DND-41 (cell line): ENCODE results near the gene ZFPL1.

Experiments
- CTCF ChIP-seq: IDR thresholded peaks from 2 replicates; pipeline ENCODE4 v1.5.1; 2012; ENCODE audit warnings: borderline replicate concordance, low read length, moderate library complexity, mild to moderate bottlenecking; ENCODE audit not compliant: poor library complexity, severe bottlenecking; ENCODE audit errors: extremely low read depth
- EZH2 ChIP-seq: IDR thresholded peaks from 3 replicates; pipeline ENCODE4 v1.6.1; 2012; ENCODE audit warnings: borderline replicate concordance, low read depth, mild to moderate bottlenecking, moderate library complexity, low read length, inconsistent platforms; ENCODE audit not compliant: severe bottlenecking

DNA sequence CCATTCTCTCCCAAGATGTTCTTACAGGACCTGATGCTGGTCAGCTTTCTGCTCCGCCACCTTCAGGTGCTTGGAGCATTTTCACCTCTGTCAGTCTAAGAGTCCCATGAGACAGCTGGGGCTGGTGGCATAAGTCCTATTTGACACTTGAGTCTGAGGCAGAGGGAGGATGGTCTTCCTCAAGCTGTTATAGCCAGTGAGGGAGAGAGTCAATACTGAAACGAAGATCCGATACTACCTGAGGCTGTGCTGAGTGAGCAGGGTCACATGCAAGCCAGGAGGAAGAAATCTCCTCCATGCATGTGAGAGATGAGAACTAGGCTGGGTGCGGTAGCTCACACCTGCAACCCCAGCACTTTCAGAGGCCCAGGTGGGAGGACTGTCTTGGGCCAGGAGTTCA lies 5.6 kb downstream of the ZFPL1 start:
- TF ChIP-seq CTCF (no peak), EZH2 (no peak)
